HCT116 (cell line): Measurements from ENCODE around the gene BRSK2. TPM values are rescaled to one million over a fixed set of nuclear protein-coding genes. Genes with fewer than 3 reads are reported as not detected.

Experiments
- ATAC-seq: fragments of 200-7000 bp; cut with Tn5 transposase; 2 replicates; pipeline ENCODE4 v1.9.1; 2020; ENCODE audit warnings: mild to moderate bottlenecking, moderate library complexity
- BruUV-seq: library from RNA; stranded (reverse); fragments of 400-500 nt; replicated peaks from 2 replicates; lab custom pipeline; 2021; lab: Mats Ljungman, UMichigan
- CTCF ChIA-PET: fragments of 300-600 bp; sonication (Branson Sonifier 250); formaldehyde crosslinking; loops from one replicate; lab custom pipeline; 2021; ENCODE audit warnings: antibody characterized with exemption; lab: Charles Lee
- POLR2A ChIA-PET: fragments of 300-600, 350-600 bp; sonication (Branson Sonifier 250); formaldehyde crosslinking; loops from one replicate; lab custom pipeline; 2021; ENCODE audit warnings: antibody characterized with exemption; lab: Charles Lee
- RAD21 ChIA-PET, 2 experiments: fragments of 300-600 bp; sonication (Branson Sonifier 250); formaldehyde crosslinking; loops; one replicate each; lab custom pipeline; 2023; ENCODE audit warnings: low total read pairs in 2 of 2; ENCODE audit not compliant: uncharacterized antibody in 2 of 2, unreplicated experiment in 2 of 2, low non-redundant PET in 1 of 2; lab: Charles Lee
- DNase-seq: peaks from one replicate; pipeline ENCODE4 v3.0.0-alpha.2; 2010; ENCODE audit warnings: low read depth, low spot score
- H2AFZ ChIP-seq: fragments of 200-600 bp; shearing (Covaris generic), sonication (generic); 2 replicates; pipeline ENCODE4 v1.6.1; 2017; ENCODE audit warnings: low read depth, mixed run types, mixed read lengths, antibody characterized with exemption, low read length; ENCODE audit not compliant: poor library complexity, severe bottlenecking
- H3K27ac ChIP-seq: 2 replicates; pipeline ENCODE4 v1.5.1; 2012; ENCODE audit warnings: low read depth, low read length
- H3K27me3 ChIP-seq: fragments of 200-600 bp; sonication (generic); 2 replicates; pipeline ENCODE4 v1.6.1; 2016; ENCODE audit warnings: mixed run types, low read length, mixed read lengths; ENCODE audit not compliant: insufficient read depth
- H3K36me3 ChIP-seq, 2 experiments: fragments of 200-500 bp in 1 of 2; fragments of 200-600 bp in 1 of 2; sonication (Bioruptor generic) in 1 of 2; sonication (generic) in 1 of 2; 2 replicates each; pipeline versions ENCODE4 v1.5.1 to v1.6.1; 2014 to 2016; ENCODE audit warnings: low read length in 2 of 2, inconsistent platforms in 1 of 2, mixed read lengths in 1 of 2, mixed run types in 1 of 2; ENCODE audit not compliant: insufficient read depth in 2 of 2, control insufficient read depth in 1 of 2
- H3K4me1 ChIP-seq, 2 experiments: fragments of 200-600 bp in 1 of 2; sonication (generic) in 1 of 2; 2 replicates each; pipeline versions ENCODE4 v1.5.1 to v1.6.1; 2012 to 2017; ENCODE audit warnings: low read length in 2 of 2, inconsistent platforms in 1 of 2, mild to moderate bottlenecking in 1 of 2, mixed read lengths in 1 of 2, mixed run types in 1 of 2, moderate library complexity in 1 of 2; ENCODE audit not compliant: insufficient read depth in 2 of 2, control insufficient read depth in 1 of 2
- H3K4me2 ChIP-seq: fragments of 200-600 bp; sonication (generic); 2 replicates; pipeline ENCODE4 v1.6.1; 2017; ENCODE audit warnings: mixed run types, low read length, mixed read lengths
- H3K4me3 ChIP-seq, 2 experiments: fragments of 200-600 bp in 1 of 2; sonication (generic) in 1 of 2; replicated peaks in 1 of 2; 2 replicates each; pipeline ENCODE4 v1.5.1; 2011 to 2016; ENCODE audit warnings: low read length in 2 of 2, control low read depth in 1 of 2, low read depth in 1 of 2, mild to moderate bottlenecking in 1 of 2, mixed read lengths in 1 of 2, mixed run types in 1 of 2
- H3K79me2 ChIP-seq: fragments of 200-600 bp; sonication (generic); 2 replicates; pipeline ENCODE4 v1.6.1; 2017; ENCODE audit warnings: mild to moderate bottlenecking, mixed run types, low read length, moderate library complexity, mixed read lengths; ENCODE audit not compliant: insufficient read depth
- H3K9ac ChIP-seq: fragments of 200-600 bp; sonication (generic); 2 replicates; pipeline ENCODE4 v1.6.1; 2016; ENCODE audit warnings: low read length, mixed read lengths
- H3K9me2 ChIP-seq: fragments of 200-600 bp; sonication (generic), shearing (Covaris generic); 2 replicates; pipeline ENCODE4 v1.6.1; 2017; ENCODE audit warnings: mixed run types, mild to moderate bottlenecking, moderate library complexity; ENCODE audit not compliant: insufficient read depth
- H3K9me3 ChIP-seq, 2 experiments: fragments of 200-500 bp in 1 of 2; fragments of 200-600 bp in 1 of 2; sonication (Bioruptor generic) in 1 of 2; sonication (generic) in 1 of 2; 2 replicates each; pipeline ENCODE4 v1.6.1; 2014 to 2017; ENCODE audit warnings: low read length in 2 of 2, mixed read lengths in 2 of 2, inconsistent platforms in 1 of 2, low read depth in 1 of 2, mild to moderate bottlenecking in 1 of 2, mixed run types in 1 of 2, moderate library complexity in 1 of 2; ENCODE audit not compliant: control insufficient read depth in 1 of 2, insufficient read depth in 1 of 2
- H4K20me1 ChIP-seq: fragments of 200-600 bp; sonication (generic), shearing (Covaris generic); 2 replicates; pipeline ENCODE4 v1.6.1; 2017; ENCODE audit warnings: mixed run types, mild to moderate bottlenecking, moderate library complexity; ENCODE audit not compliant: insufficient read depth
- CBX3 ChIP-seq: IDR thresholded peaks from 2 replicates; pipeline ENCODE4 v1.6.1; 2012; ENCODE audit warnings: low read depth
- CEBPB ChIP-seq: IDR thresholded peaks from 2 replicates; pipeline ENCODE4 v1.6.1; 2012; ENCODE audit warnings: low read depth
- CTCF ChIP-seq, 3 experiments: fragments of 200-600 bp in 1 of 3; sonication (generic) in 1 of 3; IDR thresholded peaks in 2 of 3; conservative IDR thresholded peaks in 1 of 3; 2 replicates each; pipeline ENCODE4 v1.5.1; 2012 to 2017; ENCODE audit warnings: low read depth in 2 of 3, low read length in 2 of 3, antibody characterized with exemption in 1 of 3, borderline replicate concordance in 1 of 3, control low read depth in 1 of 3, mild to moderate bottlenecking in 1 of 3, mixed read lengths in 1 of 3, mixed run types in 1 of 3, moderate library complexity in 1 of 3; ENCODE audit not compliant: insufficient read depth in 1 of 3
- EGR1 ChIP-seq: IDR thresholded peaks from 2 replicates; pipeline ENCODE4 v1.6.1; 2012; ENCODE audit warnings: low read depth
- EZH2 ChIP-seq: fragments of 200-600 bp; sonication (generic); IDR thresholded peaks from 2 replicates; pipeline ENCODE4 v1.6.1; 2017; ENCODE audit warnings: antibody characterized with exemption, mixed run types
- EZH2phosphoT487 ChIP-seq: fragments of 200-600 bp; IDR thresholded peaks from 2 replicates; pipeline ENCODE4 v1.6.1; 2018; ENCODE audit warnings: antibody characterized with exemption, borderline replicate concordance
- JUND ChIP-seq: IDR thresholded peaks from 2 replicates; pipeline ENCODE4 v1.6.1; 2012
- POLR2A ChIP-seq: IDR thresholded peaks from 2 replicates; pipeline ENCODE4 v1.7.0; 2011; ENCODE audit warnings: borderline replicate concordance; ENCODE audit not compliant: insufficient read depth, insufficient read length; ENCODE audit errors: extremely low read depth
- POLR2AphosphoS5 ChIP-seq: IDR thresholded peaks from 2 replicates; pipeline ENCODE4 v1.6.1; 2011; ENCODE audit warnings: mild to moderate bottlenecking, low read depth, low read length, moderate library complexity
- SIN3A ChIP-seq: IDR thresholded peaks from 2 replicates; pipeline ENCODE4 v1.6.1; 2012; ENCODE audit warnings: low read depth
- SP1 ChIP-seq: IDR thresholded peaks from 2 replicates; pipeline ENCODE4 v1.6.1; 2012; ENCODE audit warnings: low read depth
- TCF7L2 ChIP-seq: IDR thresholded peaks from 2 replicates; pipeline ENCODE4 v1.7.0; 2011; ENCODE audit warnings: borderline replicate concordance, inconsistent platforms; ENCODE audit not compliant: insufficient read depth, insufficient read length; ENCODE audit errors: extremely low read depth
- YY1 ChIP-seq: IDR thresholded peaks from 2 replicates; pipeline ENCODE4 v1.6.1; 2011; ENCODE audit warnings: low read length, low read depth, moderate library complexity, mild to moderate bottlenecking; ENCODE audit not compliant: insufficient replicate concordance; ENCODE audit errors: extremely low read depth
- ZFX ChIP-seq: fragments of 450-650 bp; IDR thresholded peaks from 2 replicates; pipeline ENCODE4 v1.6.1; 2017
- ZNF274 ChIP-seq: fragments of 200-500 bp; sonication (Bioruptor generic); IDR thresholded peaks from 2 replicates; pipeline ENCODE4 v1.6.1; 2014; ENCODE audit warnings: mild to moderate bottlenecking, low read depth, low read length, inconsistent platforms
- intact Hi-C: fragments of 100-400 bp; cut with micrococcal nuclease; formaldehyde crosslinking; loops from 2 replicates; pipeline ENCODE4 v1.10.0; 2022
- total RNA-seq: library from RNA; stranded (reverse); gene quantifications from one replicate; pipeline ENCODE4 v1.2.1, GENCODE V29; 2021; ENCODE audit not compliant: unreplicated experiment
- TF ChIP-seq, protein P1 (sequence below): IDR thresholded peaks from 2 replicates; pipeline ENCODE4 v1.6.1; 2012; ENCODE audit warnings: low read depth
- TF ChIP-seq, protein P2 (sequence below): IDR thresholded peaks from 2 replicates; pipeline ENCODE4 v1.6.1; 2012
- TF ChIP-seq, protein P3 (sequence below): IDR thresholded peaks from 2 replicates; pipeline ENCODE4 v1.6.1; 2012

The BRSK2 gene
- total RNA-seq, 1 experiment from 2014 or later: 14.0 TPM

- intact Hi-C loops: no loop called here
- Histone ChIP-seq H3K4me2 (peak overlapping the region; percentile 80), H3K9me3 (no peaks in the 10 kb centered on the region), H3K27me3 (no peaks in the 10 kb centered on the region), H3K4me3 (peak overlapping the region; percentile 28 to 46), H3K79me2 (peaks cover 5% of the 10 kb centered on the region; the same call in 1 of the 2 replicates), H4K20me1 (no peaks in the 10 kb centered on the region), H3K9ac (peak overlapping the region; percentile 60), H2AFZ (peak overlapping the region; percentile 74), H3K27ac (peak overlapping the region; percentile 71; the same call in 1 of the 2 replicates), H3K9me2 (no peaks in the 10 kb centered on the region), H3K36me3 (no peaks in the 10 kb centered on the region), H3K4me1 (peaks cover 7 to 19% of the 10 kb centered on the region in 2 experiments)
- BruUV-seq: no TSS peak
- DNase-seq: peak; percentile 91
- CTCF ChIA-PET: no interaction called here
- ATAC-seq: peak; percentile 98
- POLR2A ChIA-PET: no interaction called here
- RAD21 ChIA-PET: interaction anchor here in 1 of 2 experiments (0.7 kb wide), 1 partner anchor 11 kb away, joined by 6 read pairs; no protein-coding TSS in a partner anchor
- no peak for TF ChIP-seq SIN3A
- TF ChIP-seq SP1: no peak
- no peak for TF ChIP-seq YY1
- TF ChIP-seq, protein P1, sequence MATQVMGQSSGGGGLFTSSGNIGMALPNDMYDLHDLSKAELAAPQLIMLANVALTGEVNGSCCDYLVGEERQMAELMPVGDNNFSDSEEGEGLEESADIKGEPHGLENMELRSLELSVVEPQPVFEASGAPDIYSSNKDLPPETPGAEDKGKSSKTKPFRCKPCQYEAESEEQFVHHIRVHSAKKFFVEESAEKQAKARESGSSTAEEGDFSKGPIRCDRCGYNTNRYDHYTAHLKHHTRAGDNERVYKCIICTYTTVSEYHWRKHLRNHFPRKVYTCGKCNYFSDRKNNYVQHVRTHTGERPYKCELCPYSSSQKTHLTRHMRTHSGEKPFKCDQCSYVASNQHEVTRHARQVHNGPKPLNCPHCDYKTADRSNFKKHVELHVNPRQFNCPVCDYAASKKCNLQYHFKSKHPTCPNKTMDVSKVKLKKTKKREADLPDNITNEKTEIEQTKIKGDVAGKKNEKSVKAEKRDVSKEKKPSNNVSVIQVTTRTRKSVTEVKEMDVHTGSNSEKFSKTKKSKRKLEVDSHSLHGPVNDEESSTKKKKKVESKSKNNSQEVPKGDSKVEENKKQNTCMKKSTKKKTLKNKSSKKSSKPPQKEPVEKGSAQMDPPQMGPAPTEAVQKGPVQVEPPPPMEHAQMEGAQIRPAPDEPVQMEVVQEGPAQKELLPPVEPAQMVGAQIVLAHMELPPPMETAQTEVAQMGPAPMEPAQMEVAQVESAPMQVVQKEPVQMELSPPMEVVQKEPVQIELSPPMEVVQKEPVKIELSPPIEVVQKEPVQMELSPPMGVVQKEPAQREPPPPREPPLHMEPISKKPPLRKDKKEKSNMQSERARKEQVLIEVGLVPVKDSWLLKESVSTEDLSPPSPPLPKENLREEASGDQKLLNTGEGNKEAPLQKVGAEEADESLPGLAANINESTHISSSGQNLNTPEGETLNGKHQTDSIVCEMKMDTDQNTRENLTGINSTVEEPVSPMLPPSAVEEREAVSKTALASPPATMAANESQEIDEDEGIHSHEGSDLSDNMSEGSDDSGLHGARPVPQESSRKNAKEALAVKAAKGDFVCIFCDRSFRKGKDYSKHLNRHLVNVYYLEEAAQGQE: no peak
- peak; percentile 51 for TF ChIP-seq POLR2AphosphoS5
- TF ChIP-seq ZFX: no peak
- no peak for TF ChIP-seq ZNF274
- no peak for TF ChIP-seq EZH2
- TF ChIP-seq POLR2A: peak; percentile 27
- no peak for TF ChIP-seq CEBPB
- TF ChIP-seq, protein P2, sequence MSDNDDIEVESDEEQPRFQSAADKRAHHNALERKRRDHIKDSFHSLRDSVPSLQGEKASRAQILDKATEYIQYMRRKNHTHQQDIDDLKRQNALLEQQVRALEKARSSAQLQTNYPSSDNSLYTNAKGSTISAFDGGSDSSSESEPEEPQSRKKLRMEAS: peak; percentile 71
- no peak for TF ChIP-seq TCF7L2
- no peak for TF ChIP-seq CBX3
- TF ChIP-seq EGR1: no peak
- no peak for TF ChIP-seq JUND
- TF ChIP-seq, protein P3, sequence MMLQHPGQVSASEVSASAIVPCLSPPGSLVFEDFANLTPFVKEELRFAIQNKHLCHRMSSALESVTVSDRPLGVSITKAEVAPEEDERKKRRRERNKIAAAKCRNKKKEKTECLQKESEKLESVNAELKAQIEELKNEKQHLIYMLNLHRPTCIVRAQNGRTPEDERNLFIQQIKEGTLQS: no peak
- TF ChIP-seq EZH2phosphoT487: no peak
- no peak for TF ChIP-seq CTCF (IDR thresholded peaks at IDR 0.05 in 2 of 3, conservative IDR thresholded peaks at IDR 0.05 in 1 of 3; ENCODE audit: borderline replicate concordance in 1 of 3, insufficient read depth in 1 of 3, low read depth in 2 of 3, low read length in 2 of 3)
Observed at GRCh38 chr11:1389103-1389931, 417 bp upstream of the BRSK2 start.
